Stimulated activated memory B cell treated with anti-CD40 and anti-IgM and Interleukin-4, amounts not matched to agents 10 μg/mL and 1 μg/mL and 100 μg/mL, for 72 hours (primary cell): ENCODE measurements around the gene LENG9.
"Not testable (repeated sequence)": the region's sequence is repeated elsewhere in the genome, so short reads cannot be mapped to it uniquely, and the experiment has no call there.

Experiments
- ATAC-seq: fragments of 150-1000 bp; cut with Tn5 transposase; 2 replicates; pipeline ENCODE4 v1.10.0; 2021
- H3K27ac Mint-ChIP-seq: one replicate; pipeline ENCODE4 v1.8.0; 2022; ENCODE audit warnings: mild to moderate bottlenecking, mixed read lengths
- H3K27me3 Mint-ChIP-seq: one replicate; pipeline ENCODE4 v1.8.0; 2022; ENCODE audit warnings: mixed read lengths
- H3K36me3 Mint-ChIP-seq: one replicate; pipeline ENCODE4 v1.8.0; 2022; ENCODE audit warnings: mixed read lengths
- H3K4me1 Mint-ChIP-seq: one replicate; pipeline ENCODE4 v1.8.0; 2022; ENCODE audit warnings: mixed read lengths
- H3K4me3 Mint-ChIP-seq: one replicate; pipeline ENCODE4 v1.8.0; 2022; ENCODE audit warnings: mild to moderate bottlenecking, moderate library complexity, mixed read lengths
- H3K9me3 Mint-ChIP-seq: one replicate; pipeline ENCODE4 v1.8.0; 2022; ENCODE audit warnings: mixed read lengths

The LENG9 gene

GRCh38 chr19:54466110-54466480 lies 2.5 kb upstream of the LENG9 start:
- not testable (repeated sequence) for H3K27ac Mint-ChIP-seq, H3K9me3 Mint-ChIP-seq, ATAC-seq
- Mint-ChIP-seq H3K27me3 (peaks cover 28% of the 10 kb centered on the region), H3K4me3 (peak overlapping the region; percentile 62), H3K4me1 (peaks cover 48% of the 10 kb centered on the region), H3K36me3 (peaks cover 11% of the 10 kb centered on the region)

DNA sequence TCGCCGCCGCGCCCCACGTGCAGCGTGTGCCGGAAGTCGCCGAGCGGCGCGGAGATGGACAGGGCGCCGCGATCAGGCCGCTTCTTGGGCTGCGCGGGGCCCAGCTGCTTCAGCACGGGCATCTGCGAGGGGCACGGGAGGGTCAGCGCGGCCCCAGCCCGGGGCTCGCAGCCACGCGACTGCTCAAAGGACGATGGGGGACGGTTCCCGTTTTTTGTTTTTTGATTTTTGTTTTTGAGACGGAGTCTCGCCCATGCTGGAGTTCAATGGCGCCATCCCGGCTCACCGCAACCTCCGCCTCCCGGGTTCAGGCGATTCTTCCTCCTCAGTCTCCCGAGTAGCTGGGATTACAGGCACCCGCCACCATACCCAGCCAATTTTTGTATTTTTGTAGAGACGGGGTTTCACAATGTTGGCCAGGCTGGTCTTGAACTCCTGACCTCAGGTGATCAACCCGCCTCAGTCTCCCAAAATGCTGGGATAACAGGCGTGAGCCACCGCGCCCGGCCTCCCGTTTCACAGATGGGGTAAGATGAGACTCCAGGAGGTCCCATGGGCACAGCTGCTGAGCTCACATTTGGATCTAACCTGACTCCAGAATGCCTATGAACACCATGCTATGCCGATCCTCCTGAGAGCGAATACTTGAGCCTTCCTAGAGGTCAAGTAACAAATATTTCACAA lies 2.0 kb upstream of the LENG9 start:
- Mint-ChIP-seq H3K4me1 (peaks cover 44% of the 10 kb centered on the region), H3K36me3 (peaks cover 11% of the 10 kb centered on the region), H3K27ac (no peak overlapping the region), H3K9me3 (no peaks in the 10 kb centered on the region), H3K27me3 (peaks cover 23% of the 10 kb centered on the region), H3K4me3 (peak overlapping the region; percentile 62)
- no peak for ATAC-seq

GRCh38 chr19:54464630-54465425 lies 1.2 kb upstream of the LENG9 start:
- Mint-ChIP-seq H3K4me1 (peaks cover 37% of the 10 kb centered on the region), H3K36me3 (peaks cover 11% of the 10 kb centered on the region), H3K4me3 (peak overlapping the region; percentile 85), H3K27ac (peak overlapping the region; percentile 86), H3K27me3 (peaks cover 15% of the 10 kb centered on the region), H3K9me3 (no peaks in the 10 kb centered on the region)
- ATAC-seq, result peak; percentile 79

- Mint-ChIP-seq H3K27me3 (peaks cover 8% of the 10 kb centered on the region), H3K4me1 (peaks cover 44% of the 10 kb centered on the region), H3K27ac (peak overlapping the region; percentile 86), H3K9me3 (no peaks in the 10 kb centered on the region), H3K4me3 (peak overlapping the region; percentile 85), H3K36me3 (peaks cover 17% of the 10 kb centered on the region)
- ATAC-seq, result peak; percentile 74
These were observed 559 bp upstream of the LENG9 start for GRCh38 chr19:54464044-54464629.

DNA sequence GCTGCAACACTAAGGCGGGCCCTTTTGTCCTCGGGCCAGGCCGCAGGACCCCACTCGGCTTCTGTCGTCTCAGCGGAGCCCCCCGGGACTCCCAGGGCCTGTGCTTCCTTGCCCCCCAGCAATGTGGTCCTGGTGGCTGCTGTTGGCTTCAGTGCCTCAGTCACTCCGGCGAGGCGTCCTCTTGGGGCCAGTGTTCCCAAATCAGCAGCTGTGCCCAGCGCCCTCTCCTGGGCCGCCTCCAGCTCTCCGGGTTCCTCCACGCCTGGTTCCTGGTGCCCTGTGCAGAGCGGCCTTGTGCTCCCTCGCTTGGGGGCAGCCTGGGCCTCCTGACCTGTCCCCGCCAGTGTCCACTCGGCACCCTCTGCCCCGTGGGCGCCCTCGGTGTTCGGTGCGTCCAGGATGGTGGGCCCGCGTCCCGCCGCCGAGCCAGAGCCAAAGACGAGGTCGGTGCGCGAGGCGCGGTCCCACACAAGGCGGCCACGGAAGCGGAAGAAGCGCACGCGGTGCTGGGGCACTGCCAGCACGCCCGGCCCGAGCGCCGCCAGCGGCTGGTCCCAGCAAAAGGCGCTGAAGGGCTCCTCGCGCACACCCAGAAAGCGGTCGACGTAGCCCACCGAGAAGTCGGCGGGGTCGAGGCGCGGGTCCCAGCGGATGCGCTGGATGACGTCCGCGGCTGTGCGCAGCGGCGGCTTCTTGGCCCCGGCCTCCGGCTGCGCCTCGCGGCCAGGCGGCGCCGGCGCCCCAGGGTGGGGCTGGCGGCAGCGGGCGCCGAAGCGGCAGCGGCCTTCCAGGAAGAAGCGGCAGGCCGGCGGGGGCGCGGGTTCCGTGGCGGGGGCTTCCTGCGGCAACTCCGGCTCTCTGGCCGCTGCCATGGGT lies 685 bp downstream of the LENG9 start:
- peaks cover 29% of the 10 kb centered on the region for H3K36me3 Mint-ChIP-seq
- peaks cover 56% of the 10 kb centered on the region for H3K4me1 Mint-ChIP-seq
- peak; percentile 44 for ATAC-seq
- peak overlapping the region; percentile 86 for H3K27ac Mint-ChIP-seq
- H3K4me3 Mint-ChIP-seq, result peak overlapping the region; percentile 85
- no peaks in the 10 kb centered on the region for H3K9me3 Mint-ChIP-seq
- no peaks in the 10 kb centered on the region for H3K27me3 Mint-ChIP-seq

- Mint-ChIP-seq H3K4me1 (peaks cover 56% of the 10 kb centered on the region), H3K9me3 (no peaks in the 10 kb centered on the region), H3K4me3 (peak overlapping the region; percentile 79), H3K27me3 (no peaks in the 10 kb centered on the region), H3K27ac (peak overlapping the region; percentile 86), H3K36me3 (peaks cover 37% of the 10 kb centered on the region)
- no peak for ATAC-seq
These were observed 1.4 kb downstream of the LENG9 start for GRCh38 chr19:54462047-54462654.

DNA sequence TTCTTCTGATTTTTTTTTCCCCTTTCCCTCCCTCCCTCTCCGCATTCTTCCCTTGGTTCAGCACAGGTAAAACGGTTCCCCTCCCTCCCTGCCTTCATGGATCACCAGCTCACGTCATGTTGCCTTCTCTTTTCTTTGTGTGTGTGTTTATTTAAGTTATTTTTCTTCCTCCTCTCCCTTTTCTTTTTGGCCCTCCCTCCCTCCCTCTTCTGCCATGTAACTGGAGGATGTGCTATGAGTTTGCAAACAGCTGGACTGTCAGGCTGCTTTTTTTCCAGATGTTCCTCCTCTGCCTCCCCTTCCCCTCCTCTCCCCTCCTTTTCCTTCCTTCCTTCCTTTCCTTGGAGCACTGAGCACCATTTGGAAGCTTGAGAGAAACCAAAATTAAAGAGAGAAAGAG lies 2.0 kb downstream of the LENG9 start:
- Mint-ChIP-seq H3K4me3 (peak overlapping the region; percentile 79), H3K36me3 (peaks cover 38% of the 10 kb centered on the region), H3K27me3 (no peaks in the 10 kb centered on the region), H3K27ac (peak overlapping the region; percentile 86), H3K4me1 (peaks cover 56% of the 10 kb centered on the region), H3K9me3 (no peaks in the 10 kb centered on the region)
- ATAC-seq, result no peak

GRCh38 chr19:54461210-54461609 lies 2.4 kb downstream of the LENG9 start:
- no peaks in the 10 kb centered on the region for H3K9me3 Mint-ChIP-seq
- peaks cover 42% of the 10 kb centered on the region for H3K36me3 Mint-ChIP-seq
- no peaks in the 10 kb centered on the region for H3K27me3 Mint-ChIP-seq
- ATAC-seq, result no peak
- peak overlapping the region; percentile 22 for H3K27ac Mint-ChIP-seq
- H3K4me3 Mint-ChIP-seq, result no peak overlapping the region
- peaks cover 56% of the 10 kb centered on the region for H3K4me1 Mint-ChIP-seq

DNA sequence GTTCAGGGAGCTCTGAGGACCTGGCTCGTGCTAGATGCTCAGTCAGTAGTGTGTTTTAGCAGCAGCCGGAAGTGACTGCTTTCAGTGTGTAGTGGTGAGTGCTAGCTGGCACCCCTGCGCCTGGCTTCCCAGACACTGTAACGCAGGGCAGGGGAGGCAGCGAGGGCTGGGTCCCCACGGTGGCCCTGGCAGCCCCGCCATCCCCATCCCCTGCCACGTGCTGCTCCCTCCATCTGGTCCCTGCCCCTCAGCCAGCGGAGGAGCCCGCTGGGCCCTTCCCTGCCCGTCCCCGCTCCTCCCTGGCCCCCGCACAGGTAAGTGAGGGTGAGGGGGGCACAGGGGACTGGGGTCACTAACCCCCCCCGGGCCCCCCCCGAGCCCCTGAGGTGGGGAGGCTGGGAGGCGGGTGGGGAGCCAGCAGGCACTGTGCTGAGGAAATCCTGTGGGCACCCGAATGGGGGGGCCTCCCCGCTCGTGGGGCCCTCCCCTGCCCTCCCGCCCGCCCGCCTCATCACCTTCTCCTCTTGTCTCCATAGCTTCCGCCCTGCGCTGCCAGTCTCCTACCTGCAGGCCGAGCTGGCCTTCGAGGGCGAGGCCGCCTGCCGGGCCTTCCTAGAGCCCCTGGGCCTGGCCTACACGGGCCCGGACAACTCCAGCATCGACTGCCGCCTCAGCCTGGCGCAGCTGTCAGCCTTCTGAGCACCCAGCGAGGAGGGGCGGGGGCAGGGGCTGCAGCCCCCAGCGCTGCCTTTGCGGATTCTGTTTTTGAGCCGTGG lies 3.2 kb downstream of the LENG9 start:
- peaks cover 46% of the 10 kb centered on the region for H3K36me3 Mint-ChIP-seq
- H3K27me3 Mint-ChIP-seq, result no peaks in the 10 kb centered on the region
- peaks cover 52% of the 10 kb centered on the region for H3K4me1 Mint-ChIP-seq
- no peak for ATAC-seq
- no peaks in the 10 kb centered on the region for H3K9me3 Mint-ChIP-seq
- no peak overlapping the region for H3K4me3 Mint-ChIP-seq
- peak overlapping the region; percentile 22 for H3K27ac Mint-ChIP-seq

- no peak for ATAC-seq
- Mint-ChIP-seq H3K36me3 (peaks cover 54% of the 10 kb centered on the region), H3K9me3 (no peaks in the 10 kb centered on the region), H3K4me1 (peaks cover 48% of the 10 kb centered on the region), H3K4me3 (no peak overlapping the region), H3K27ac (no peak overlapping the region), H3K27me3 (no peaks in the 10 kb centered on the region)
These were observed 4.0 kb downstream of the LENG9 start for GRCh38 chr19:54459282-54460229.

DNA sequence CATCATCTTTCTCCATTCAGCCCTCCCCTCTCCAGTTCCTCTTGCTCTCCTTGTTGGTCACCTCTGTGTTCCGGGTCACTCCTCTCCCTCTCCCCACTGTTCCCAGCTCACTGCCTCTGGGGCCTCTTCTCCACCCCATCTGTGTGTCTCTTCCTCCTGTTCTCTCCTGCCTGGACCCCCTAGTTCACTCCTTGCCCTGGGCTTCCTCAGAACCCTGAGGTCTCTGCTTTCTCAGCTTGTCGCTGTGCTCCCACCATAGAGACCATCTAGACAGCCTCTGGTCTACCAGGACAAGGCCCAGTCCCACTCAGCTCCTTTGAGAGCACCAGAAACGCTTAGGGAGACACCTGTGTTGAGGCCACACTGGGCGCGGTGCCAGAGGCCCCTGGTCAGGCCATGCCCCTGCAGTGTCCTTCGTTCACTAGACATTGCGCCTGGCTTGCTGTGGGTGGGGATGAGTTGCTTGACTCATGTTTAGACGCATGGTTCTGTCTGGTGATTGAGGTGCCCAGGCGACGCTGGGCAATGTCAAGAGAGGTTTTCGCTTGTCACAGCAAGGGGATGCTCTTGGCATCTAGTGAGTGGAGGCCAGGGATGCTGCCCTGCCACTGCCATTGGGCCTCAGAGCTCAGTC lies 4.8 kb downstream of the LENG9 start:
- Mint-ChIP-seq H3K4me1 (peaks cover 40% of the 10 kb centered on the region), H3K4me3 (no peak overlapping the region), H3K27ac (peak overlapping the region; percentile 9), H3K27me3 (no peaks in the 10 kb centered on the region), H3K9me3 (no peaks in the 10 kb centered on the region), H3K36me3 (peaks cover 62% of the 10 kb centered on the region)
- ATAC-seq, result no peak

DNA sequence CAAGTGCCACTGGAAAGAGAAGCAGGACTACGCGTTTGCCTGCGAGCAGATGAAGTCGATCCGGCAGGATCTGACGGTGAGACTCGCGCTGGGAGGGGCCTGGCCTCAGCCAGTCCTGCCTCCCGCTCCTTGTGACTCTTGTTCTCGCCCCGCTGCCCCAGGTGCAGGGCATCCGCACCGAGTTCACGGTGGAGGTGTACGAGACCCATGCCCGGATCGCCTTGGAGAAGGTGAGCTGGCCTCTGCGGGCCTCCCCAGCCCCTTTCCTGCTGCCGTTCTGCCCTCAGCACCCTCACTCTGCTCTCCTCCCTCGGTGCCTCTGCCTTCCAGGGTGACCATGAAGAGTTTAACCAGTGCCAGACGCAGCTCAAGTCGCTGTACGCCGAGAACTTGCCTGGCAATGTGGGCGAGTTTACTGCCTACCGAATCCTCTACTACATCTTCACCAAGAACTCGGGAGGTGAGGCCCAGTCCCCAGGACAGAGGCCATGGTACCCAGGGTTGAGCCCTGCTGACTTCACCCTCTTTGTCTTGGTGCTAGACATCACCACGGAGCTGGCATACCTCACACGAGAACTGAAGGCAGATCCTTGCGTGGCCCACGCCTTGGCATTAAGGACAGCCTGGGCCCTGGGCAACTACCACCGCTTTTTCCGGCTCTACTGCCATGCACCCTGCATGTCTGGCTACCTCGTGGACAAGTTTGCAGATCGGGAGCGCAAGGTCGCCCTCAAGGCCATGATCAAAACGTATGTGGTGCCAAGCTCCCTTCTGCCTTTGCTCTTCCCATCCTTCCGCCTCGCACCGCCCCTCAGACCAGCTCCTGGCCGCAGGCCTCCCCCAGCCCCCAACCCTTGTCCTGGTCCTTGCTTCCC lies 5.6 kb downstream of the LENG9 start:
- Mint-ChIP-seq H3K27me3 (no peaks in the 10 kb centered on the region), H3K27ac (peak overlapping the region; percentile 9), H3K4me1 (peaks cover 43% of the 10 kb centered on the region), H3K4me3 (no peak overlapping the region), H3K9me3 (no peaks in the 10 kb centered on the region), H3K36me3 (peaks cover 70% of the 10 kb centered on the region)
- no peak for ATAC-seq
